NCI-H1092 treated with DMSO at 0.1 percent for 48 hours (cell line): Measurements from ENCODE around the gene GFAP.

Experiments used
- DNase-seq: peaks from one replicate; lab custom pipeline; 2025; lab: John Stamatoyannopoulos, UW

The GFAP gene

DNA sequence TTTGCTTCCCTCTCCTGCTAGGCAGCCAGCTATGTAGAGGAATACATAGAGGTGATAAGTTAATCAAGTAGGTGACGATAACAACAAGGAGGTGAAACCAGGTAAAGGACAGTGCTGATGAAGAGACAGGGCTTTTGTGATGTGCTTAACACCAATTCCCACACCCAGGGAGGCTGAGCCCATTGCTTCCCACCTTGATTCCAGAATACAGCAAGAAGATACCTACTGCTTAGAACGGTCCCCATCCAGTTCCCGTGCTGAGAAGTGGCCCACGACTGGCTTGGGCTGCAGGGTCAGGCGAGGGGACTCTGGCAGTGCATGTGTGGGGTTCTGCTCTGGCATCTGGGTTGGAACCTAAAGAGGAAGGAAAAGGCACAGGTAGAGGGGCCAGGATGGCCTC lies 16.1 kb upstream of the GFAP start:
- no peak for DNase-seq

DNA sequence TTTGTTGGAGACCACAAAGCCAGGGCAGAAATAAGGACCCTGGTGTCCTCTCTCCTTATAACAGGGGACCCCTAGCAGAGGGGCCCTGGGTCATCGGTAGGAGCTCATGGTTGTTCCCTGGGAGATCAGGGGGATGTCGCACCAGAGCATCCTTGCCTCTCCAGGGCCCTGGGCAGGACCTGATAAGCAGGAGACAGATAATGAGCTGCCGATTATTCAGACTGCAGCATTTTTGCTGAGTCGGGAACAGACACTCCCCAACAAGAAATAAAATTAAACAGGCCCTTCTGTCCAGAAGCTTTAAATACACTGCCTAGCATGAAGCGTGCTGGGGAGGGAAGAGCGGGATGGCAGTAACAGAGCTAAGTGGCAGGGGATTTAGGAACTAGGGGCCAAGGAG lies 15.4 kb upstream of the GFAP start:
- DNase-seq: no peak

- no peak for DNase-seq
These were observed 13.8 kb upstream of the GFAP start for GRCh38 chr17:44928950-44929720.

DNA sequence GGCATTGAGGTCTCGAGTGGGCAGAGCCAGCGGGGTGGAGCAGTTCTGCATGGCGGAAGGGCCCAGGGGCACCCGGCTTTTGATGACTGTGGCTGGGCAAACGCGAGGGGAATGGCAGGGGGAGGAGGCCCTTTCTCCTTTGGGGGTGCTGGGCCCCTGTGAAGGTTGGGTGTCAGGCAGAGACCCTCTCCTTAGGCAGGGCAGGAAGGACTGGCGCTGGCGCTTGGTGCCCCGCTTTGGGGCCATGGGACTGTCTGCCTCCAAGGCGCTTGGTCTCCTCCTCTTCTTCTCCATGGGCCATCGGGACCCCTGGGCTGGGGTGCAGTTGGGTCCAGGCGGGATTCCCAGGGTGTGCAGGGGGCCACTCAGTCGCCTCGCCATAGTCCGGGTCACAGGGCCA lies 12.8 kb upstream of the GFAP start:
- DNase-seq: no peak

DNA sequence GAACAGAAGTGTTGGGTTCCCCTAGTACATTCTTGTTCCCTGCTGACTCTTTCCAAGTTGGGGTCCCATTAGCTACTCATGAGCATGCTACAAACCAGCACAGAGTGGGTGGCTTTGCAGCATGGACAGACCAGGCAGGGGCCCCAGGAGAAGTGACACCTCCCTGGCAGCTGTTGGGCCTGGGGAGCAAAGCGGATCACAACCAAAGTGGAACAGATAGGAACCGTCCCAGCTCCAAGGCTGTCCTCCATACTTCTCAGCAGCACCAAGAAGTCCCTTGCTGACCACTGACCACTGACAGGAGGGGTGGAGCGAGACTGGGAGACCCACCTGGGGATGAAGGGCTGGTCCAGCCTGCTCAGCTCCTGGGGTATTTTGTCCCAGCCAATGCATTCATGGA lies 12.4 kb upstream of the GFAP start:
- DNase-seq: no peak

DNA sequence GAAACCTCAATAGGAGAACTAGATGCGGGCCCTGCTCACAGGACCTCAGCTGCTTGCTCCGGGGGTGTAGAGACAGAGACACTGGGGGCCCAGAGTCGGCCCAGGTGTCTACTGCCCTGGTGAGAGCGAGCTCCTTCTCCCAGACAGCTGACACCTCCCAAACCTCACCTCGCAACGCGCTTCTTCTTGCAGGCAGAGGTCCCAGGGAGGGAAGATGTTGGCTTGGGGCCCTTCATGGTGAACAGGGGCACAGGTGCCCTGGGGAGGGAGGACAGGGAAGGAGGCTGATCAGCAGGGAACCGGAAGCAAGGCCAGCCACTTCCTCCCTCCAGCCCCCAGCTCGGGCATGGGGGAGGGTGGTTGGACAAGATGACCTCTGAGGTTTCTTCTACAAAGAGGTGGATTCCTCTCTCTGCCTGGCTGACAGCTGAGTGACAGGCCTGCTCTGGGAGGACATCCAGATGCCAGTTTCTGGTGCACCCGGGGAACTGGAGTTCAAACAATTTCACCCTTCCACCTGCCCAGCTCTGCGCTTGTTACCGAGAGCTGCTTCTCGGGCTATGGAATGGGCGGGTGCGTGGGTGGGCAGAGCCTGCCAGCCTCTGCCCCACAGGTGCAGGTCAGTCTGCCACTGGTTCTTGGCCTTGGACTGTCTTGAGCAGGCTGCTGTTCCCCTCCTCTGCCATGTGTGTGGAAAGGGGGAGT lies 11.7 kb upstream of the GFAP start:
- DNase-seq: no peak

GRCh38 chr17:44925731-44926697 lies 10.7 kb upstream of the GFAP start:
- no peak for DNase-seq

DNA sequence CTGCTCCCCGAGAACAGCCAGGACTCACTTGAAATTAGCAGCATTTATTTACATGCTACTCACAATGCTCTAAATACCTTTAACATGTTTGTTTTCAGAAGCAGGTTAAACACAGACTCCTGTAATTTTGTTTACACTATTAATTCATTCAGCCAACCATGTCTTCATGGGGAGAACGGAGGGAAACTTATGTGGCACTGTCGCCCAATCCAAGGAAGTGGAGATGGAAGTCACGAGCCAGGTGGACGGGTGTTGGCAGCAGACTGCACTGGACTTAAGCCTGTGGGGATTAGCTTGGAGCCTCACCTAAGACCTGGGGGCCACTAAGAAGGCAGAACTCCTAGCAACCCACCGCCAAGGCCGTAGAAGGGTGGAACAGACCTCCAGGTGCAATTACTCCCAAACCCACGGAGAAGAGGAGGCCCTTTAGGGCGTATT lies 8.8 kb upstream of the GFAP start:
- no peak for DNase-seq

DNA sequence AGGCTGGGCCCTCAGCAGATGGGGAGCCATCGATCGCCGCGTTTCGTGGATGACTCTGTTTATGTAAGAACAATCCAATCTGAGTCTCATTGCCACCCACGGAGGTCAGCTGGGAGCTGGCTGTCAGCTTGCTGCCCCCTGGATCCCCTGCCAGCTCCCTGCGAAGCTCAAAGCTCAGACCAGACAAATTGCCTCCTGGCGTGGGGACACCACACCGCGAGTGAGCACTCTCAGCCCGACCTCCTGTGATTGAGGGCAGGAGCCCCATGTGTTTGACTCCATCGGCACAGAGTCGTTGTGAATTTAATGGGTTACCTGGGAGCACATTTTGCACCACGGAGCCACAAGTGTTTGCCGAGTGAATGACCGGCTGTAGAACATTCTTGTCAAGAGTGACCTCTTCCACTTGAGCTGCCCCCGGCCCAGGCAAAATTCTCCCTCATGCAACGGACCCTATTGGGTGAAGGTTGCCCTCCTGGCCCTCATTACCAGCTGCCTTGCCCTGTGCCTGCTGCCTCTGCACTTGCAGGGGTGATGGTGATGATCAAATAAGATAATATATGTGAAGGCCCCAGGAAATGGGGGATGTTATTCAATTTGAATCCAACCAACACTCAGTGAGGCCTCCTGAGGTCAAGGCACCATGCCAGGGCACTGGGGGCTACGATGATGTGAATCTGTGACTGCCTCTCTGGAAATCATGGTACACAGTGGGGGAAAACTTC lies 7.6 kb upstream of the GFAP start:
- DNase-seq: no peak

DNA sequence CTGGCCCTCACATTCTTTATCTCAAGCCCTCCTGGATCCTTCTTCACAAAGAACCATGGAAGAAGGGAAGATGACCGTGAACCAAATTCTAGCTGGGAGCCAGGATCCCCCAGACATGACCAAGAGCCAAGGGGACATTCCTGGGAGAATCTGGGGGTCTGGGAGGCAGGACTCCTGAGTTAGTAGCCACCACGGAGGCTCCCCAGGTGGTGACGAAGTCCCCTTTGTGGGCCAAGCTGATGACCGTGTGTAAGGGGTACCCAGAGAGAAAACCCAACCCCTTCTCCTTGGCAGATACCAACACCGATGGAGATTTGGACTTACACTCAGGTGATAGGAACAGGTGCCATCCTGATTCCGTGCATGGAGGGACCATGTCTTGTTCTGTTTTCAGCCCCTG lies 6.8 kb upstream of the GFAP start:
- DNase-seq: no peak

DNA sequence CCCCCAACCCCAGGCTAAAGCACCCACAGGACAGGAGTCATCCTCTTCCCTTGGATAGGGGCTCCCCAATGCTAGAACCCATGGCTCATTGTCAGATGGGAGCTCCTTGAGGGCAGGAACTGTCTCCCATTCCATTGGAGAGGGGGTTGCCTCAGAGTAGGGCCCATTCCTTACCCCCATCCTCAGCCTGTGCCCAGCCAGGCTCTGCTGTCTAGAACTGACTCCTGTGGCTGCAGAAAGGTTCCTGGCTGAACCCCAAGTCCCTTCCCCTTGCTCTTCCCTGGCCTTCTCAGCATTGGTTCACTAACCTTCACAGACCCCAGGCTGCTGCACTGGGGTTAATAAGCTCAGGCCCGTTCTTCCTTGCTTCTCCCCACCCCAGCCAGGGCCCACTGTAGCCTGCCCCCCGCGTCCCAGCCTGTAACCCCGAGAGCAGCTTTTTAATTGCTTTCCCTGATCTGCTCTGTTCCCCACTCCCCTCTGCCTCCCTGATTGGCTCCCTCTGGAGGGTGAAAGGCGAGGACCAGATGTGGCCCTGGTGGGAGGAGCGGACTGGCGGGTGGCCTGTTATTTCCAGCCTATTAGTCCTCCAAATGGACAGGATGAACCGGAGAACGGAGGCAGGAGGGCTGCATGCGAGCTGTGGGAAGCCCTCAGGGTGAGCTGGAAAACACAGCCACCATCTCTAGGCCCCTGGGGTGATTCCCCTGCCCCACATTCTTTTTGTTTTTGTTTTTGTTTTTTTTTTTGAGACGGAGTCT lies 6.0 kb upstream of the GFAP start:
- no peak for DNase-seq

- no peak for DNase-seq
These were observed 5.3 kb upstream of the GFAP start for GRCh38 chr17:44920565-44920940.

DNA sequence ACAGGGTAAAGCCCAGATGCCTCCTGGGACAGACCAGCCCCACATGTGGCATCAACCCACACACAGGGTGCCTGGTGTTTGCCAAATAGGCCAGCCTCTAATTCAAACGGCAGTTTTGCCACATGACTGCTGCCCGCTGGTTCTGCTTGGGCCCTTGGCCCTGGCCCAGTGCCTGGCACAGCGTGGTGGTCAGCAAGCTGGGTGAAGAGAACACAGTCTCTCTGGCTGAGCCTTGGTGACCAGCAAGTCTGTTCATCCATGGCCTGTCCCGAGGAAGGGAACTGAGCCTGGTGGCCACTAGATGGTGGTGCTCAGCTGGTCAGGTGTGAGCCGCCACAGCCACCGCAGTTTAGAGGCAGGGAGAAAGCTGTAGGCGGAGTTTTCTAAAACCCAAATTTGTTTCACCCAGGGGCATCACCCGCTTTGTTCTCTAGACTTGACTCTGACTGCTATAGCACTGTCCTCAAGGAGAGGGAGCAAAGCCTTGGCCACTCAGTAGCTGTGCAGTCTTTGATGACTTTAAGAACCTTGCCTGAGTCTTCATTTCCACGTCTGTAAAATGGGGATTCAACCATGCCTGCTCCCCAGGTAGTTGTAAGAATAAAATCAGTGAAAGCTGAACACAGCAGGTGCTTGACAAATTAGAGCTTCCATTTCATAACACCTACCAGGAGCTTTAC lies 4.7 kb upstream of the GFAP start:
- DNase-seq: peak; percentile 71

- DNase-seq: no peak
These were observed 4.1 kb upstream of the GFAP start for GRCh38 chr17:44919411-44919810.

GRCh38 chr17:44918006-44918405 lies 2.7 kb upstream of the GFAP start:
- DNase-seq: no peak

GRCh38 chr17:44917456-44917855 lies 2.2 kb upstream of the GFAP start:
- no peak for DNase-seq

- DNase-seq: peak; percentile 37
These were observed 1.5 kb upstream of the GFAP start for GRCh38 chr17:44916781-44917241.

DNA sequence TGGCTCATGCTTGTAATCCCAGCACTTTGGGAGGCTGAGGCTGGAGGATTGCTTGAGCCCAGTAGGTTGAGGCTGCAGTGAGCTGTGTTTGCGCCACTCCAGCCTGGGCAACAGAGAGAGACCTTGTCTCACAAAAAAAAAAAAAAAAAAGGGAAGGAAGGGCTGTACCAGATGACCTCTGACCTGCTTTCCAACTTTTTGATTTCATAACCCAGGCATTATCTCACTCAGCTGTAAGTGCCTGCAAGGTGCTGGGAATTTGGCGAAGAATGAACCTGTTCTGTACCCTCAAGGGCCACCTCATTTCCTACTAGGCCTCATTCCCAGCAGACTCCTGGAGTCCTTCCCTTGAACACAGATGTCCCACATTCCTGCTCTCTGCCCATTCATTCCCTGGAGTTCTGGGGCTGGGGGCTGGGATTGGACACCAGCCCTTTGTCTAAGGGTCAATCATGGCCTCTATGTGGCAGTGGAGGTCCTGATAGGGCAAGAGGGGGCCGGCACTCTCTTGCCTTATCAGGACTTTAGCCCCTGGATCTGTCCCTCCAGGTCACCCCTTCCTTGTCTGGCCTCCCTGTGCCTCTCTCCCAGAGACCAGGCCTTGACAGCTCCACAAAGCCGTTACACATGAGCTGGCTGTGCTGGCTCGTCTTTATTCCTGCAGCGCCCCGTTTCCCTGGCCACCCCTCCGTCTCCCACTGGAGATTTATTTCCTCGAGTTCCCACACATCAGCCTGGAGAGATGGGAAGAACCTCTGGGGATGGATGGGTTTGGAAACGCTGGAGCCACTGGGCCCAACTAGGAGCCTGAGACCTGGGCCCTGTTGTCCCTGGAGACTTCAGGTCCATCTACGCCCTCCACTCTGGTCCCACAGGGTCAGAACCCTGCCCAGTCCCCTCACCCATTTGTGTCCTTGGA lies 821 bp upstream of the GFAP start:
- no peak for DNase-seq

DNA sequence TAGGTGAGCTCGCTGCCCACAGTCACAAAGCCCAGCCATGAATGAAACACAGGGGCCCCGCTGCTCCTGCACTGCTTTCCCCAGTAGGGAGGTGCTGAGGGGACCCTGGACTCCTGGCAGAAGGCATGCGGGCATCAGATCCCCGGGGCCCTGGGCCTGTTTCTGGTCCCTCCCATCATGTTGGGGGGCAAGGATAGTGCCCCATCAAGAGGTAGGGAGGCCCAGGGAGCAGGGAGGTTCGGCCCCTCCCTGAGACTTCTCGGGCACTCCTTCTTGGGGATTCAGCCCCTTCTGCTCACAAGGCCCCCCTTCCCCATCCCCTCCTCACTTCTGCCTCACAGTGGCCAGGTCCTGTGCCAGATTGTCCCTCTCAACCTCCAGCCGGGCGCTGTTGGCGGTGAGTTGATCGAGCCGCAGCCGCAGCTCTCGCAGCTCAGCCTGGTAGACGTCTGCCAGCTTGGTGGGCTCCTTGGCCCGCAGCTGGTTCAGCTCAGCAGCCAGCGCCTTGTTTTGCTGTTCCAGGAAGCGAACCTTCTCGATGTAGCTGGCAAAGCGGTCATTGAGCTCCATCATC lies 515 bp downstream of the GFAP start:
- DNase-seq: no peak
